GM19395 (cell line): ENCODE measurements around the gene CNOT4.
"Not testable (repeated sequence)": the region's sequence is repeated elsewhere in the genome, so short reads cannot be mapped to it uniquely, and the experiment has no call there.

ENCODE experiments used
- ATAC-seq: cut with Tn5 transposase; IDR thresholded peaks from one replicate; pipeline ENCODE4 v1.9.1; 2021; ENCODE audit warnings: mild to moderate bottlenecking, moderate library complexity; ENCODE audit not compliant: unreplicated experiment

CNOT4 gene

DNA sequence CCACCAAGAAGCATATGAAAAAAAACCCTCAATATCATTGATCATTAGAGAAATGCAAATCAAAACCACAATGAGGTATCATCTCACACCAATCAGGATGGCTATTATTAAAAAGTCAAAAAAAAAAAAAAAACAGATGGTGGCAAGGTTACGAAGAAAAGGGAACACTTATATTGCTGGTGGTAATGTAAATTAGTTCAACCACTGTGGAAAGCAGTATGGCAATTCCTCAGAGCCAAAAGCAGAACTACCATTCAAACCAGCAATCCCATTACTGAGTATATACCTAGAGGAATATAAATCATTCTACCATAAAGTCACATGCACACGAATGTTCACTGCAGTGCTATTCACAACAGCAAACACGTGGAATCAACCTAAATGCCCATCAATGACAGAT, 46.0 kb downstream of the CNOT4 start:
- ATAC-seq: no peak

GRCh38 chr7:135459951-135460567, 49.8 kb downstream of the CNOT4 start:
- peak; percentile 68 for ATAC-seq

DNA sequence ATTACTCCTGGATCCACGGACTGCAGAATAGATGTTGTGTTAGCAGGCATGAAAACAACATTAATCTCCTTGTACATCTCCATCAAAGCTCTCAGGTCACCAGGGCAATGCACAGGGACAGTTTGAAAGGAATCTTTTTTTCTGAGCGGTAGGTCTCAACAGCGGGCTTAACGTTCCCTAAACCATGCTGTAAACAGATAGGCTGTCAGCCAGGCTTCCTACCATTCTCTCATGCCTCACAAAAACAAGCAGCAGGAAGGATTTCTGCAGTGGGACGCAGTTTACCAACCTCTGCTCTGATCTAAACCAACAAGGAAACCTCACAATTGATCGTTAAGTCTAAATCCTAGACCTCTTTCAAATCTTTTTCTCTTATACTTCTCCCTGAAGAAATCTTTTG, 50.8 kb downstream of the CNOT4 start:
- ATAC-seq: no peak

DNA sequence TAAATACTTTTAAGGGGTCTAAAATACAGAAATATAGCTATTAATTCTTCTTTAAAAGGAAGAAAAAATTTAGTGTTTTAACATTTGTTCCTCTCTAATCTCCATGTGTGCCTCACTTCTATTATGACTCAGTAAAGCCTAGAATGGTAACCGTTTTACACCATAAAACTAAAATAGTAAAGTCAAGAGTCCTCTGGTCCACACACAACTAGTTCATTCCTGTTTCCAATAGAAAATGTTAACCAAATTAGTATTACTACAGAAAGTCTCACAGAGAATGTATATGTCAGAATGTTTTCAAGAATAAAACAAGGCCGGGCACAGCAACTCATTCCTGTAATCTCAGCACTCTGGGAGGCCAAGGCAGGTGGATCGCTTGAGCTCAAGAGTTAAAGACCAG, 55.8 kb downstream of the CNOT4 start:
- ATAC-seq: peak; percentile 50

- ATAC-seq: no peak
Observed at GRCh38 chr7:135449436-135449835, 60.5 kb downstream of the CNOT4 start.

GRCh38 chr7:135448753-135449152, 61.1 kb downstream of the CNOT4 start:
- no peak for ATAC-seq

GRCh38 chr7:135447748-135448147, 62.2 kb downstream of the CNOT4 start:
- no peak for ATAC-seq

DNA sequence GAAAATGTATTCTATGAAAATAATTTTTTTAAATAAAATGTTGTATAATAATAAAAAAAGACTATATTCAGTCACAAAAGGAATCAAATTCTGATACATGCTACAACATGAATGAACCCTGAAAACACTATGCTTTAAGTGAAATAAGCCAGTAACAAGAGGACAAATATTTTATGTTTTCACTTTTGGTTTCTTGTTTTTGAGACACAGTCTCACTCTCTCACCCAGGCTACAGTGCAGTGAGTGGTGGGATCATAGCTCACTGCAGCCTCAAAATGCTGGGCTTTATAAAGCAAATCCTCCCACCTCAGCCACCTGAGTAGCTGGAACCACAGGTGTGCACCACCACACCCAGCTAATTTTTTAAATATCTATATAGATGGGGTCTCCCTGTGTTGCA, 64.2 kb downstream of the CNOT4 start:
- ATAC-seq: no peak

GRCh38 chr7:135445266-135445665, 64.6 kb downstream of the CNOT4 start:
- not testable (repeated sequence) for ATAC-seq

- no peak for ATAC-seq
Observed at GRCh38 chr7:135441791-135442190, 68.1 kb downstream of the CNOT4 start.

- ATAC-seq: no peak
Observed at GRCh38 chr7:135434047-135434446, 75.9 kb downstream of the CNOT4 start.

DNA sequence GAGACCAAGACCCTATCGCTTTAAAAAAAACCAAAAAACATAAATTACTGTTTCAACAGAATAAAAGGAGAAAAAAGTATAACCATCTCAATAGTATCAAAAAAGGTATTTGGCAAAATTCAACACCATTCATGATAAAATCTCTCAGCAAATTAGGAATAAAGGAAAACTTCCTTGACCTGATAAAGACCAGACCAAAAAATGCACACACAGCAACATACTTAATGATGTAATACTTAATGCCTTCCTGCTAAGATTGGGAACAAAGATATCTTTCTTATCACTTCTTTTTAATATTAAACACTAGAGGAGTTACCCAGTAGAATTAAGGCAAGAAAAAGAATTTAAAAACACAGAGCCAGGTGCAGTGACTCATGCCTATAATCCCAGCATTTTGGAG, 79.3 kb downstream of the CNOT4 start:
- ATAC-seq: no peak

DNA sequence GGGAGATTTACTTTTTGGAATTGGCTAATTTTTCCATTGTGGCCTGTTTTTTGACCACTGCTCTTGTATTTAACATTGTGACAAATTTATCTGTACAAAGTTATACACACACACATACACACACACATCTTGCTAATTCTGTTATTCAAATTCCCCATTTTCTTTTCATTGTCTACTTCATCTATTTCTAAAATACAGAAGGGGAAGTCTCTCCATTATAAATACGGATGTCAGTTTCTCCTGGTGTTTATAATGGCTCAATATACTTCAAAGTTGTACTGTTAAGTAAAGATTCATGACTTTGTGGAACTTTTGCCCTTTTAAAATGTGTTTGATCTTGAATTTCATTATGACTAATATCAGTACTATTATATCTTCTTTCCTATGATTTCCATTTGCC, 81.0 kb downstream of the CNOT4 start:
- no peak for ATAC-seq

DNA sequence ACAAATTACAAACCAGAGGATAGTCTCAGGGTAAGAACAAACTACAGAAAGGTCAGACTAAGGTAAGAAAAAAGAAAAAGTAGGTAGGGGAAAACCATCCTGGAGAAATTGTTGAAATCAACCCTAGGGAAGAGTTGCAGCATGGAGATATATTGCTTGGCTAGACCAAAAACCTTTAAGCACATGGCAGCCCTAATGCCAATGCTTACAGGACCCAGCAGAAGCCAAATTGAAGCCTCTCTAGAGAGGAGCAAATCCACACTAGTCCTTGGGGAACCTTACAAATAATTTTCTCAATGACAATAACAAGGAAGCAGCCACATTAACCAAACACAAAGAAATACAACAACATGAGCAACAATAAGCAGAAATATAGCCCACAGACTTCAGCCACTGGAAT, 81.9 kb downstream of the CNOT4 start:
- ATAC-seq: no peak

DNA sequence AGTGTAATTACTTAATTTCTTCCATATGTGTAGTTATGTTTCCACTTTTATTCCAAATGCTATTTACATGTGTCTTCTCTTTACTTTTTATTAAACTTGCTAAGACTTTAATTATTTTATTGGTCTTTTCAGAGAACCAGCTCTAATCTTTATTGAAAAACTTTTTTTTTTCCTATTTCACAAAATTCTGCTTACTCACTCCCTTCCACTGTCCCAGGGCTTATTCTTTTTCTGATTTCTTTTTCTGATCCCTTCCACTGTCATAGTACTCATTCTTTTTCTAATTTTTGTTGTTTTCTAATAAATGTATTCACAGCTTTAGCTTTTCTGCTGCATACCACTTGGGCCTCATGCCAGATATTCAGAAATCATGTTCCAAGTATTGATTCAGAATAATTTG, 82.7 kb downstream of the CNOT4 start:
- ATAC-seq: no peak

- ATAC-seq: no peak
Observed at GRCh38 chr7:135425036-135425435, 84.9 kb downstream of the CNOT4 start.

DNA sequence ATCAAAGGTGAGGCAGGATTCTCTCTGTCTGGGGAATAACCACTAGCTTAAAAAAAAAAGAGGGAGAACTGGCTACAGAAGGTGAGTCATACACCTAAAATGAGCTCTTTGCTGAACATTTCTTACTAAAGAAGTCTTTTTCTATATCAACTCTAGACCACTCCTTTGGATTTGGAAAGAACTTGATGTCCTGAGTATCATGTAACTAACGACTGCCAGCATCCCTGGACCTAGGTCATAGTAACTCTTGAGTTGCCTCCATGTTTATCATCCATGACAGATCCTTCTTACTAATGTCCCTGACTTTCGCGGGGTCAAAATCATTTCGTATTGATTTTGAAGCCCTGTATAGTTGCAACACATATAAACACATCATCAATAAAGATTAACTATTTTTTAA, 89.1 kb downstream of the CNOT4 start:
- no peak for ATAC-seq

- ATAC-seq: no peak
Observed at GRCh38 chr7:135416431-135416830, 93.5 kb downstream of the CNOT4 start.

DNA sequence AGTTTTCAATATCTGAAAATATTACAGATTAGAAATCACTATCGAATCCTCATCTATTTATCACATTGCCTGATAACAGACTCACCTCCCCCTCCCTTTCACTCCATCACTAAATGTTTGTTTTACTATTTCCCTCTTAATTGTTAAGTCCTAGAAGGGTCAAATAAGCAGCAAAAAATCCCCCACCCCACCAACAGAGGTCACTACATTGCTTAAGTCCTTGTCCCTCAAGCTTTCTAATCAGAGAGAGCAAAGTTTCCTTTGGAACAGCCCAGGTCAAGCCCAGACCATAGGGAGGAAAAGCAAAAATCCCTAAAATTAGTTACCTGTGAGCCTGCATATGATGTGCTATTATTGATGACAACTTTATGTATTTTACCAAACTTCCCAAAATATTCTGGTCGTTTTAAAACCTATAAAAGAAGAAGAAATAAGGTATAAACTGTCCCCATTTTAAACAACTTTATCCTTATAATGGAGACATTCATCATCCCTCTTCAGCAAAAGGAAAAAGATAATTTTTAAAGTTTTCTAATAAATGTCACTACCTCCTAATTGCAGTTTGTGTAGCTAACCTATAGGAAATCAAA, 95.0 kb downstream of the CNOT4 start:
- ATAC-seq: no peak

GRCh38 chr7:135414208-135414607, 95.7 kb downstream of the CNOT4 start:
- ATAC-seq: no peak

DNA sequence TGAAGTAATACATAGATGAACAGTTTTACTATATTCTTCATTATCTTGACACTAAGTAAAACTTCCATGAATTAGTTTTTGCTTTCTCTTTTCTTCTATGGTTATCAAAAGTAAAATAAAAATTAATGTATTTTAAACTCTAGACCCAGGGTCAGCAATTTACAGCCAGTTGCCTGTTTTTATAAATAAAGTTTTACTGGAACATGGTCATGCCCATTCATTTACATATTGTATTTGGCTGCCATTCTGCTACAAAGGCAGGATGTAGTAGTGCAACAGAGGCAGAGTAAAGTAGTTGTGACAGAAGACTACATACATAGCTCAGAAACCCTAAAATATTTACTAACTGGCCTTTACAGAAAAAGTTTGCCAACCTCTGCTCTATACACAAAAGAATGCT, 98.8 kb downstream of the CNOT4 start:
- no peak for ATAC-seq

DNA sequence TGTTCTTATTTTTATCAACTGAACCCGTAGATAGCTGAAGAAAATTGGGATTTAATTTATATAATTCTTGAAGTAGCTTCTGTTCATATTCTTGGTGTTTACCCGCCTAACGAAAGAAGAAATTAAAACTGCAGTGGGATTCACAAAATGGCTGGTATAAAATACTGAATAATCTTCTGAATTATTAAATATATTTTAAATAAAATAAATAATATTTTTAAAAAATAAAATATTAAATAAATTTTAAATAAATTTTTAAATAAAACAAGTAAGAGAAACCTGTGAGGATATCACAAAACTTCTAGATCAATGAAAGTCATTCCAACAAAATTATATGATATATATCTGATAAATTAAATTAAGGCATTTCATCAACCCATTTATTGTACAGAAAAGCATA, 99.4 kb downstream of the CNOT4 start:
- no peak for ATAC-seq
